HG02798 (cell line): ENCODE measurements around the gene IQCE.

Source experiments
- ATAC-seq: cut with Tn5 transposase; IDR thresholded peaks from one replicate; pipeline ENCODE4 v1.9.1; 2021; ENCODE audit warnings: mild to moderate bottlenecking; ENCODE audit not compliant: unreplicated experiment, poor library complexity

The IQCE gene

DNA sequence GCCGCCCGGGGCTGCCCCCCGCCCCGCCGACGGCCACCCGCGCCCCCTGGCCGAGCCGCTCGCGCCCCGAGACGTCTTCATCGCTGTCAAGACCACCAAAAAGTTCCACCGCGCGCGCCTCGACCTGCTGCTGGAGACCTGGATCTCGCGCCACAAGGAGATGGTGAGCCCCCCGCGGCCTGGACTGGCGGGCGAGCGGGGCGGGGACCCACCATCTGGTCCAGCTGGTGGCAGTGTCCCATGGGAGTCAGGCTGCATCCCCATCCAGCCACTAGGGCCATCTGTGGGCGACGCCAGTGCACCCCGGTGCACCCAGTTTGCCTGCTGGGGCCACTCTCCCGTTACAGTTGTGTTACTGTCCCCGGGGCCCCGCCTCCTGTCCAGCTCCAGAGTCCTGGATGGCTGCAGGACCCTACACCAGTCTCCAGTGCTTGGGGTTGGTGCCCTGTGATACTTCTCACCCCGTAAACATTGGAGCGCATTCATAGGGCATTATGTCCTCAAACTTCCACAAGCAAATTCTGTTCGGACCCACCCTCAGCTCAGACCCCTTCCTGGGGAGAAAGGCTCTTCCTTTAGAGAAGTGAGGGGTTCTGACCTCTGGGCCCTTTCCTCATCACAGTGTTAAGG is 38.5 kb upstream of the IQCE start:
- ATAC-seq = no peak

DNA sequence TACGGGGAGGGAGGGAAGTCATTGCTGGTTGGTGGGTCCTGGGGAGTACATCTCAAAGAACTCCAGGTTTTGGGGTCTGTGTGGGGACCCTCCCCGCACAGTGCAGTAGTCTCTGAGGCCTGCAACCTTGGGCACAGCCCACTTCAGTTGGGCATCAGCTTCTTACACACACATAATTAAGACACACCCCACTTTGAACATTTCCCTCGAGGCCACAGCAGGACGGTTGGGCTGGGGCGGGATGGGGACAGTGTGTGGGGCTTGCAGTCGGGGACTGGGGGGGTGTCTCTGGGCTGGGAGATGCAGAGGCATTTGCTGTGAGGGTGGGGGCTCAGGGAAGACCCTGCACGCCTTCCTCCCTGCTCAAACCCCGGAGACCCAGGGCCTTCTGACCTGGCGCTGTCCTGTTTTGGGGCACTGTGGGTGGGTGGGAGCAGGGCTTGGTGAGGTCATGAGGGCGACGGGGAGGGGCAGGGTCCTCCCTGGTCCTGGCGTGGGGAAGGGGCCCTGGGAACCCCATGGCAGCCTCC is 38.0 kb upstream of the IQCE start:
- ATAC-seq = no peak

DNA sequence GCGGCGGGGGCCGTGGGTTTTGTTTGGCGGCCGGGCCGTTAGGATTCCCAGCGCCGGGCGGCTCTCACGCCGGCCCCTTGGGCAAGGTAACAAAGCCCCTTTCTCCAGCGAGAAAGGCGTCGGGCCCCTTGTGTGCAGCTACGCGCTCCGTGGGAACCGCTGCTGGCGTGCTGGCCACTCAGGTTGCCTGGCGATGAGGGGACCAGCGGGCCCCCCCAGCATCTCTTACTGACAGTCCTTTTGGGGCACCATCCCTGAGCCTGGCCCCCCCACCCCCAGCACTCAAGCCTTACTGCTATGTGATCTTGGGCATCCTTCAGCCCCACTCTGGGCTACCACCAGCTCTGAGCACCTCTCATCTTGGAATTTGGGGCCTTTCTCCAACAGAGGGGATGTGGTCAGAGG is 37.4 kb upstream of the IQCE start:
- ATAC-seq = no peak

DNA sequence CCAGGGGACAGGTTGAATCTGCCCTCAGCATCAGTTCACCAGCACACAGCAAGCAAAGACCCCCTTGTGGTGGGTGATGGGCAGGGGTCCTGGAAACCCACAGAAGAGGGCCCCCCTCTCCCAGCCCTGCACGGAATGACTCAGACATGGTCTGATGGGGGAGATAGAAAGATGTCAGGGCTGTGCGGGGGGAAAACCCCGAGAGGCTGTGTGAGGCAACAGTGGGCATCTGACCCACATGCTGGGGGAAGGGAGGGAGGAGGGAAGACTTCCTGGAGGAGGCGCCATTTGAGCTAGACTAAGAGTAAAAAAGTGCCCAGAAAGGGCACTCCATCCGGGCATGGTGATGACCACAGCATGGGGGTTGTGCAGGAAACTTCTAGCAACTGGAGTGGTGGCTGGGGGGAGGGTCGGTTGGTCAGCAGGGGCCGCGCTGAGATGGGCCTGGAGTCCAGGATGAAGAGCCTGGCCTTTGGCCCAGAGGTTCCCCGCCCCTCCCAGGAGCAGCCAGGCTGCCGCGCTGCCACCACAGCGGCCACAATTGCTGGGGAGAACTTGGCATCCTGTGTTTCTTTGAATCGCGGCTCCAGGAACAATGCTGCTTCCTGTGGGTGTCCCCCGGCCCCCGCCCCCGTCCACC is 36.7 kb upstream of the IQCE start:
- ATAC-seq = no peak

DNA sequence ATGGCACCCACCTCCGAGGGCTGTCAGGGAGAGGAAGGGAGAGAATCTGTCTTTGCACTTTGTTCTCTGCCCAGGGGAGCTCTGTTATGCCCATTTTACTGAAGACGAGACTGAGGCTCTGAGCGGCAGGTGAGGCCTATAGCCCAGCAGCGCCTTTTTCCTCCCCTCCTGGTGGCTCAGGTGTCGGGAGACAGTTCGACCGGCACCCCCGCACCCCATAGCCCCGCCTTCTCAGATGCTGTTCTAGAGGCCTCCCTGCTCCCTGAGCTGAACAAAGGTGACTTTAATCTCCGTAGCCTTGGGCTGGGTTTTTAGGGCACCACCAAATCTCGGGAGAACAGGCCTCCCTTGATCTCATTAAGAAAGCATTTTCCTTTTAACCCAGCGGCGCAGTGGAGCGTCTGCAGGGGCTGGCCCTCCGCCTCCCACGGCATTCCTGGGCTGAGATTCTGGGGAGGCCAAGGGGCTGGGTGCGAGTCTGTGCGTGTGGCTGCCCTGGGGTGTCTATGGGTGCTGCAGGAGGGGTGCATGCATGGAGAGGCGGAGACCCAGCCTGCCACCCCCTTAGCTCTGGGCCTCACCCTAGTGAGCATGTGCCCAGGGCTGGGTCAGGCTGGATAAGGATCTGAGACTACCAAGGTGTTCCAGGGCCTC is 35.9 kb upstream of the IQCE start:
- ATAC-seq = no peak

DNA sequence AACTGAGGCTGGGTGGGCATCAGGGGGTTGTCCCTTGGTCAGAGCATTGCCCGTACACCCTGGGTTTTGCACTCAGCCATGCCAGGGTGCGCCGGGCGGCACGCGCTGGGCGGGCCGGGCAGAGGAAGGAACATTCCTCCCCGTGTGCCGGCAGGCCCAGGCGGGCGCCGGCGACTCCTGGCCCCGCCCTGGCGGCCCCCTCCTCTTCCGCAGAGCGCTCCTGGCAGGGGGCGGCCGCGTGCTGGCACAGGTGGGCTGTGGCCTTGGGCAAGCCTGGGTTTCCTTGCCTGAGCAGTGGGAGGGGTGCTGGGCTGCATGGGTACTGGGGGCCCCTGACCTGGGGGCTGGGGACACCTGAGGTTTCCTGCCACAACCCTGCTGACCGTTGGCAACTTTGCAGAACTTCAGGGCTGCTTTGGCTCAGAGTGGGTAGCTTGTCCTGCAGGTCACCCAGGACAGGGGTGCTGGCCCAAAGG is 35.3 kb upstream of the IQCE start:
- ATAC-seq = no peak

DNA sequence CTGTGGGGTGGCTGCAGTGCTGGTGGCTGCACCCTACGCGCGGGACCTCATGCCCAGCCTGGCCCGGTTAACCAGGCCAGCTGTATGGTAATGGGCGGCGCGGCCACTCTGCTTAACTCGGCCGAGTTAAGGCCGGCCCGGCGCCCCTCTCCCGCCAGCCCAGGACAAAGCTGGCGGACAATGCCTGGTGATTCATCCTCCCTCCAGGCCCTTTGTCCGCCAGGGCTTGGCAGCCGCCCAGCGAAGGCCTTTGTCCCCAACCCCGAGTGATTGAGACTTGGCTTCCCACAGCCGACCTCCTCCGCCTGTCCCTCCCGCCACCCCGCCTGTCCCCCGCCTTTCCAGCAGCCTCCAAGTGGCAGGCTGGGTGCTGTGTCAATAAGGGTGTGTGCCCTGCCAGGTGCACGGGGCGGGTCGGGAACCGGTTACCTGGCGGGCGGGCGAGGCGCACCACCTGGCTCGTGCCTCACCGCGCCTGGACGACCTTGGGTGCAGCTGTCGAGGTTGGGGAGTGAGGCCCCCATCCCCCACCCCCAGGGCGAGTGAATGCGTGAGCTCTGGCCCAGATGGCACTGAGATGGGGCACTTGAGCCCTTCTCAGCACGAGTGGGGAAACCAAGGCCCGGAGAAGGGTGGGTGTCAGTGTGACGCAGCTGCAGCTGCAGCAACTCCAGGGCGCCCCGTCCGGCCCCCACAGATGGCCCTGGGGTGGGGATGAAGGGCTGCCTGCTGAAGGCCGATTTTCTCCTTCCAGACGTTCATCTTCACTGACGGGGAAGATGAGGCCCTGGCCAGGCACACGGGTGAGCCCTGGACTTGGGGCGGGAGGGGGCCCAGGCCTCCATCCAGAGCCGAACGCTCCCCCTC is 34.6 kb upstream of the IQCE start:
- ATAC-seq = no peak

DNA sequence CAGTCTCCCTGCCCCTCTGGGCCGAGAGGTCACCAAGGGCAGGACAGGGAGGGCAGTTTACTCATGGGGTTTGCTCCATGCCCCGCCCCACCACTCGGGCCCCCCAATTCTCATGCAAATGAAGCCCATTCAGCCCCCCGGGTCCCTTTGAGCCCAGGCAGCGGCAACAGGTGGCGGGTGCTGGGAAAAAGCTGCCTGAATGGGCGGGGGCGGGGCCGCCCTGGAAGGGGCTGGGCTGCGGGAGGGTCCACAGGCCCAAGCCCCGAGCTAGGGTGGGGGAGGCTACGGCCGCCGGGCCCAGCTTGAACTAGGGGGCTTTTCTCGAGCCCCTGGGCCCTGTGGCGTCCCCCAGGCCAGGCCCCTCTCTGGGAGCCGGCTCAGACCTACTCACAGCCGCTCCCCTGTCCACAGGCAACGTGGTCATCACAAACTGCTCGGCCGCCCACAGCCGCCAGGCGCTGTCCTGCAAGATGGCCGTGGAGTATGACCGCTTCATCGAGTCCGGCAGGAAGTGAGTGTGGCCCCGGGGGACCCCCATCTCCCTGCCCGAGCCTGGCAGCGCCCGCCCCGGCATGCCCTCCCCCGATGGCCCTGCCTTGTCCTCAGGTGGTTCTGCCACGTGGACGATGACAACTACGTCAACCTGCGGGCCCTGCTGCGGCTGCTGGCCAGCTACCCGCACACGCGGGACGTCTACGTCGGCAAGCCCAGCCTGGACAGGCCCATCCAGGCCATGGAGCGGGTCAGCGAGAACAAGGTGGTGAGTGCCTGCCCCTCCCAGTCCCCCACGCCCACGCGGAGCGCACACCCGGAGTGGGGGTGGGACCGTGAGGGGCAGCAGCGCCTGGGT is 33.7 kb upstream of the IQCE start:
- ATAC-seq = no peak

DNA sequence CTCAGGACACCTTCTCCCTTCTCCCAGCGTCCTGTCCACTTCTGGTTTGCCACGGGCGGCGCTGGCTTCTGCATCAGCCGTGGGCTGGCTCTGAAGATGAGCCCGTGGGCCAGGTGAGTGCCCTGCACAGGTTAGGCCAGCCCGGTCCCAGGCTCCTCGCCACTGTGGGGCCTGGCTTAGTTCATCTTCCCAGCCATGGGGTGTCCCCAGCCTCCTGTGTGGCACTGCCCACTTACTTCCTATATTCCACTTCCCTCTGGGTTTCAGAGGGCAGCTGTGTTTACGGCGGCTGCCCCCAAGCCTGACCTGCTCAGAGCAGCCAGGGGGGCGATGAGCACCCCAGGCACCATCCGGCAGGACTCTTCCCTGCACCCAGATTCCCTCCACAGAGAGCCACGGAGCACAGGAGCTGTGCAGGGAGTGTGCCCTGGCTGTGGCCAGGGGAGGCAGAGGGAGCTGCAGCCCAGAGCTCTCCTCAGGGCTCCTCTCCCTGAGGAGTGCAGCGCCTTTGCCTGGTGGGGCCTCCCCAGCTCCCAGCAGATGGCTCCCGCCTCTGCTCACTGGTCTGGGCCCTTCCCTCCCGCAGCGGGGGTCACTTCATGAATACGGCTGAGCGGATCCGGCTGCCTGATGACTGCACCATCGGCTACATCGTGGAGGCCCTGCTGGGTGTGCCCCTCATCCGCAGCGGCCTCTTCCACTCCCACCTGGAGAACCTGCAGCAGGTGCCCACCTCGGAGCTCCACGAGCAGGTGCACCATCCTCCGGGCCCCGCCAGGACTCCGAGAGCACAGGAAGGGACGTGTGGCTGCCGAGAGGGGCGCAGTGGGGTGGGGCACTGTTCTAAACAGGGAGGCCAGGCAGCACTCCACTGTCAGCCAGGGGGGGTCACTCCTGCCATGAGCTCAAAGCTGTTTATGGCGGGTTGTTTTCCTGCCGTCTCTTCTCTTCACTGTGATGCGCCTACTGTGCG is 32.8 kb upstream of the IQCE start:
- ATAC-seq = no peak

DNA sequence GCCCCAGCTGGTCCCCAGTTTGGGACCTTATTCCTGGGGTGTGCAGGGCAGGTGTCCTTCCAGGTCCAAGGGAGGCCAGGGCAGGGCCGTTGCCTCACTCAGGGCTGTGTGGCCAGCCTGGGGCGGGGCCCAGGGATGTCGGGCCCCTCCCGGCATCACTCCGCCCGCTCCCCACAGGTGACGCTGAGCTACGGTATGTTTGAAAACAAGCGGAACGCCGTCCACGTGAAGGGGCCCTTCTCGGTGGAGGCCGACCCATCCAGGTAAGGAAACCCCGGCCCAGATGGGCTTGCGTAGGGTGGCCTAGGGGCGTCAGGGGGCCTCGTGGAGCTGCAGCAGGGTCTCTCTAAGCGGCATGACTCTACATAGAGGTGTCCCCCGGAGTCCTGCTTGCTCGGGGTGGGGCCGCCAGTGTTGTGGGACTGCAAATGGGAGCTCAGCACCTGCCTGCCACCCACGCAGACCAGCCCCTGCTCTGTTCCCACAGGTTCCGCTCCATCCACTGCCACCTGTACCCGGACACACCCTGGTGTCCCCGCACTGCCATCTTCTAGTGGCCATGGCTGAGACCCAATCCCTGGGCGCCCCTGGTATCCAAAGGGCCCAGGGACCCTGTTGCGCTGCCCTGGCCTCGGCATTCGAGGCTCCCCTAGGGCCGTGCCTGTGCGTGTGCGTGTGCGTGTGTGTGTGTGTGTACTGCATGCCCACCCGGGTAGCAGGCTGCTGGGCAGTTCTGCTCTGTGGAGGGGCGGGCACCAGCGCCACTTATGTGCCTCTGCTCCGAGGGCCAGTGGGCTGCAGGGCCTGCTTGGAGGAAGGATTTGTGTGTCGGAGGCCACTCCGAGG is 31.9 kb upstream of the IQCE start:
- ATAC-seq = no peak

DNA sequence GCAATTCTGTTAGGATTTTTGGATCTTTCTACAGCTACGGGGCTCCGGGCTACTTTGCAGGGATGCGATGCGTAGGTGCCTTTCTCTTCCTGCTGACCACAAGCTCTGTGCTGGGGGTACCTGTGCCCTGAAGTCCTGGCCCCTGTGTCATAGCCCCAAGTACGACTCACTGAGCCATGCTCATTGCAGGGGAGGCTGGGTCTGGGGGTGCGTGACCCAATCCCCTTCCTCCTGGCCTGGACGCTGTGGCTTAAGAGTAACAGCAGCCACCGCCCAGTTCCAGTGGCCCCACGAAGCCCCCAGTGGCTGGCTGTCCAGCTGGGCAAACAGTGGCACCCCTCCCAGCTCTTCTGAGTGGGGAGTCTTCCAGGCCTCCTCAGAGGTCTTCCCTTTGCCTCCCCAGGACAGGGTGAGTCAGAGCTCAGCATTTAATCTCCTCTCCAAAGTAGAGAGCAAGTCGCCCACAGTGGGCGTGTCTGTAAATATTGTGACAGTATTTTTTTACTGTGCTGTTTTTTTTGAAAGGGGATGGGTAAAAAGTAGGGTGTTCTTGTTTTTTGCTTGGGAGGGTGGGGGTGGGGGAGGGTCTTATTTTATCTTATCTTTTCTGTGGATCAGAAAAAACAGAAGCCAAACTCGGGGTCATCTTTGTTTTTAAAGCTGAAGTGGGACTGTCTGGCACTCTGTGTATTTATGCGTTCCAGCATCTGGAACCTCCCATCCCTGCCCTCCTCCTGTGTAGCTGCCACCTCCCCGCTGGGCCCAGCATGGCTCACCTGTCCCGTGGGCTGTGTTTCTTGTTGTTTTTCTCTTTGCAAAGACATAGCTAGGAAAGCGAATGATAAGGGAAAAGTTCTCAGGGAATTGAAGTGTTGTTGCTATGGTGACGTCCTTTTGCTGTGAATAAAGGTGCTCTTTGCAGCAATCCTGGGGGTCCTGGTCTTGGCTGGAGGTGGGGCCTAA is 31.0 kb upstream of the IQCE start:
- ATAC-seq = no peak

DNA sequence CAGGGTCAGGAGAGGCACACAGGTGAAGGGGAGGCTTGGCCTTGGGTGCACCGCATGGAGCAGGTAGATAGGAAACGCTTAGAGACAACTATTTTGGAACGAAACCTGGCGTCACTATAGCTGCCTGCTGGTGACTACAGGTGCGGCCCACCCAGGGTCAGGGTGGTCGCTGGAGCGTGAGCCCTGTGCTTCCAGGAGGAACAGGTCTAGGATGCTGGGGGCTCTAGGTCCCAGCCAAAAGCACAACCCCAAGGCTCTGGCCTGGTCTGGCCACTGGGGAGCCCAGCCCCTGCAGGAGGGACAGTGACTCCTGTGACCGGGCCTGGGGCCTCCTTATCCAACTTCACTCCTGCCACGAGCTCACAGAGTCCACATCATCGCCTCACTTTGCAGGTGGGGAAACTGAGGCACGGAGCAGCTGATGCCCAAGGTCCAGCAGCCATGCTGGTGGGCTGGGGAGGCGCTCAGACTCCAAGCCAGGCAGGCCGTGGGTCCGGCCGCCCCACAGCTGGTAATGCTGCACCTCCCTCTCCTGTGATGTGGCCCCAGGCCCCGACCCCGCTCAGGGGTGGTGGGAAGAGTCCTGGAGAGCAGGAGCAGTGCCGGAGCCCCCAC is 30.2 kb upstream of the IQCE start:
- ATAC-seq = no peak

DNA sequence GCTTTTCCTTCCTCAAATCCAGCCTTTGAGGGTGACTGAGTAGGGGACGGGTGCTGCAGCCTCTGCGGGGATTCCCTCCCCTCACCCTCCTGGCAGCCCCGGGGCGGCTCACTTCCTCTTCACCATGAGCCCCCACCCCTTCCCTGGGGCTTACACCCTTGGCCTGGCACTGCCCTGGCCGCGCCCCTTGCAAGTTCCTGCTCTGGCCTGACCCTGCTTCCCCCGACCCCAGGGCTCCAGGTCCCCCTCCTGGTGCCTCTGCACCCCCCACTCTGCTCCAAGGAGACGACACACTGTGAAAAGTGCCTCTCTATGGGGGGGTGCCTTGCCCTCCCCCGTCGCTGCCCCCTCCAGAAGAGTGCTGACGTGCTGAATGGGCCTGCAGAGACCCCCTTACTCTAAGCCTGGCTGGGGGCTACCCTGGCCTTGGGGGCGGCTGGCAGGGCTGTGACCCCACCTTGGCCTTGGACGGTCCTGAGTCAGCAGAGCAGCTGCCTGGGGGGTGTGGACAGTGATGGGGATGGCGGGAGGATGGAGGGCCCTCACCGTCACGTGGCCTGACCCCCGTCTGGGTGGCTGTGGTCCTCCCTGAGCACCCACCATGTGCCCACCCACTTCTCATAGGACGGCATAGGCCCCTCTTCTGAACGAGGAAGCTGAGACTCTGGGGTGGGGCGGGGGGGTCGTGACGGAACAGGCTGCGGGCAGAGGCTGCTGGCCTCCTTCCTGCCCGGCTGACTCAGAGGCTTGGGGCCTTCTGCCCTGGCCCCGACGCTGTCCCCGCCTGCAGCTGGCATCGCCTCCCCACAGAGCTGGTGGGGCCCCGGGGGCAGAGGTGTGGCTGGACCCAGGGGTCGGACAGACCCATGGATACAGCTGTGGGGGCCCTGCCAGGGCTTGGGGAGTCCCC is 29.4 kb upstream of the IQCE start:
- ATAC-seq = no peak

DNA sequence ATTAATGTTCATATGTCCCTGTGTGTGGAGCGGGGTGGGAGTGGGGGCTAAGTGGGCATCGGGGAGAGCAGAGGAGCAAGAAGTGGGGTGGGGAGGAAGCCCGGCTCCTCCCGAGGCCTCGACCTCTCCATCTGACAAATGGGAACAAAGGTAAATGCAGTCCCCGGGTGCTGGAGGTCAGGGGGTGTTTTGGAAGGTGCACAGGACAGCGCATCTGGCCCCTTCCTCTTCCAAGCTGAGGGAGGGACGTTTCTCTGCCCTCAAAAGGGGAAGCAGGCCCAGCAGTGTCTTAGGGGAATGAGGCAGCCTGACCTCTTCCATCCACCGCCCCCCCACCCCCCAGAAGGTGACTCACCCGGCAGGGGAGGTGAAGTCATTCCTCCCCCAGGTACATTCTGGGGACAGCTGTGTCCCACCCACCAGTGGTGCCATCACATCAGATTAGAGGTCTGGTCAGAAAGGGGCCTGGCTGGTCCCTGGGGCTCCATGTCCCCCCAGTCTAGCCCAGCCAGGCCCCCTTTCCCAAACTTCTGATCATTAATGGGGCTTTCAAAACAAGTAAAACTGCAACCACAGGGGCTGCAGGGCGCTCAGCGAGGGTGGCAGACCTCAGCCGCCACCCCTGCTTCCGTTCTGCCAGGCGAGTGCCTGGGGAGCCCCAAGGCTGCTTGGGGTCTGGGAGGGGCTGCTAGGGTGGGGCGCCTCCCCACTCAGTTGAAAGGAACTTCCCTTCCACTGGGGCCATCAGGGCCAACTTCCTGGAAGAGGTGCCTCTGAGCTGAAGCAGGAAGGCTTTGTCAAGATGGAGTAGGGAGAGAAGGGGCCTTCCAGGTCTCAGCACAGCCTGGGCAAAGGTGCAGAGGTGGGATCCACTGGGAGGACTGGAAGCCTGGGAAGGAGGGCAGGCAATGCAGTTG is 28.4 kb upstream of the IQCE start:
- ATAC-seq = peak; percentile 37
